Bronchial epithelial cell (primary cell): ENCODE data around the gene NKX1-1. TPM values are rescaled to one million over a fixed set of nuclear protein-coding genes. Genes with fewer than 3 reads are reported as not detected.

Experiments
- DNase-seq: peaks from one replicate; pipeline ENCODE4 v3.0.0-alpha.2; 2010; ENCODE audit warnings: low read depth
- FAIRE-seq: peaks from 2 replicates; lab custom pipeline; 2011; peaks lifted over from hg19 to GRCh38; lab: Jason Lieb, UNC
- H3K27me3 ChIP-seq: 2 replicates; pipeline ENCODE4 v1.5.1; 2011; ENCODE audit warnings: low read length; ENCODE audit not compliant: control insufficient read depth, insufficient read depth
- H3K36me3 ChIP-seq: 2 replicates; pipeline ENCODE4 v1.5.1; 2011; ENCODE audit warnings: low read length; ENCODE audit not compliant: control insufficient read depth, insufficient read depth
- H3K4me3 ChIP-seq: 2 replicates; pipeline ENCODE4 v1.5.1; 2011; ENCODE audit warnings: mild to moderate bottlenecking, low read depth, low read length, control low read depth
- CTCF ChIP-seq: IDR thresholded peaks from 2 replicates; pipeline ENCODE4 v1.5.1; 2011; ENCODE audit warnings: mild to moderate bottlenecking, moderate library complexity, low read length, control low read depth, inconsistent platforms; ENCODE audit not compliant: insufficient read depth, severe bottlenecking
- total RNA-seq: library from RNA; depleted of rRNA; stranded (reverse); fragments of >200 nt; gene quantifications from 2 replicates; pipeline ENCODE4 v1.2.1, GENCODE V29; 2014

The NKX1-1 gene
- total RNA-seq, 1 donor from 2014 or later, result not detected

- H3K27me3 ChIP-seq, result peaks cover 2% of the 10 kb centered on the region
- H3K4me3 ChIP-seq, result no peak overlapping the region
- peak; percentile 36 for FAIRE-seq
- no peak for DNase-seq
- TF ChIP-seq CTCF, result no peak
- H3K36me3 ChIP-seq, result no peaks in the 10 kb centered on the region
Measured at GRCh38 chr4:1418494-1419285, 12.4 kb upstream of the NKX1-1 start.

GRCh38 chr4:1417522-1418390 lies 11.5 kb upstream of the NKX1-1 start:
- FAIRE-seq (no peak), DNase-seq (no peak)
- TF ChIP-seq CTCF, result no peak
- Histone ChIP-seq H3K36me3 (no peaks in the 10 kb centered on the region), H3K27me3 (peaks cover 2% of the 10 kb centered on the region), H3K4me3 (no peak overlapping the region)

- Histone ChIP-seq H3K36me3 (no peaks in the 10 kb centered on the region), H3K27me3 (peaks cover 2% of the 10 kb centered on the region), H3K4me3 (no peak overlapping the region)
- DNase-seq (no peak), FAIRE-seq (no peak)
- TF ChIP-seq CTCF, result no peak
Measured at GRCh38 chr4:1416948-1417260, 10.7 kb upstream of the NKX1-1 start.

- peaks cover 2% of the 10 kb centered on the region for H3K27me3 ChIP-seq
- no peak for FAIRE-seq
- H3K36me3 ChIP-seq, result no peaks in the 10 kb centered on the region
- TF ChIP-seq CTCF, result no peak
- DNase-seq, result no peak
- no peak overlapping the region for H3K4me3 ChIP-seq
Measured at GRCh38 chr4:1416051-1416947, 10.1 kb upstream of the NKX1-1 start.

GRCh38 chr4:1415681-1415981 lies 9.4 kb upstream of the NKX1-1 start:
- no peak for DNase-seq
- H3K36me3 ChIP-seq, result no peaks in the 10 kb centered on the region
- H3K4me3 ChIP-seq, result no peak overlapping the region
- FAIRE-seq, result no peak
- peaks cover 2% of the 10 kb centered on the region for H3K27me3 ChIP-seq
- no peak for TF ChIP-seq CTCF
